Activated T-helper 1 cell treated with anti-CD3 and anti-CD28 coated beads, Interleukin-12 subunit alpha, Interleukin-12 subunit beta, Interleukin-2, Interleukin-4 antibody, amounts not matched to agents 30 ng/mL and 10 ng/mL and 1 ng/mL, durations not matched to agents 14 hours and 24 hours and 36 hours (primary cell): ENCODE data around the gene MED9. TPM values are rescaled to one million over a fixed set of nuclear protein-coding genes. Genes with fewer than 3 reads are reported as not detected.
"Not testable (repeated sequence)": the region's sequence is repeated elsewhere in the genome, so short reads cannot be mapped to it uniquely, and the experiment has no call there.

Experiments
- DNase-seq: peaks from one replicate; pipeline ENCODE4 v3.0.0; 2021; ENCODE audit warnings: low spot score
- H3K27ac Mint-ChIP-seq: one replicate; pipeline ENCODE4 v1.8.0; 2021; ENCODE audit warnings: mild to moderate bottlenecking, mixed read lengths
- H3K27me3 Mint-ChIP-seq: one replicate; pipeline ENCODE4 v1.8.0; 2022; ENCODE audit warnings: mild to moderate bottlenecking, moderate library complexity, mixed read lengths; ENCODE audit not compliant: insufficient read depth
- H3K36me3 Mint-ChIP-seq: one replicate; pipeline ENCODE4 v1.8.0; 2021; ENCODE audit warnings: low read depth, mixed read lengths
- H3K4me1 Mint-ChIP-seq: one replicate; pipeline ENCODE4 v1.8.0; 2021; ENCODE audit warnings: low read depth, mixed read lengths
- H3K4me3 Mint-ChIP-seq: one replicate; pipeline ENCODE4 v1.8.0; 2021; ENCODE audit warnings: mild to moderate bottlenecking, moderate library complexity, mixed read lengths
- H3K9me3 Mint-ChIP-seq: one replicate; pipeline ENCODE4 v1.8.0; 2021; ENCODE audit warnings: mixed read lengths
- intact Hi-C: fragments of 100-400 bp; cut with micrococcal nuclease; formaldehyde crosslinking; loops from one replicate; pipeline ENCODE4 v1.15.1; 2024
- total RNA-seq: library from RNA; stranded (reverse); gene quantifications from 2 replicates; pipeline ENCODE4 v1.2.3, GENCODE V29; 2022

MED9 gene
- total RNA-seq, 1 donor from 2014 or later = 15.2 TPM

- Mint-ChIP-seq H3K4me1 (peaks cover 65% of the 10 kb centered on the region), H3K9me3 (no peaks in the 10 kb centered on the region), H3K27ac (no peak overlapping the region), H3K4me3 (no peak overlapping the region), H3K27me3 (no peaks in the 10 kb centered on the region), H3K36me3 (peaks cover 28% of the 10 kb centered on the region)
- no peak for DNase-seq
- intact Hi-C loops = no loop called here
Observed at GRCh38 chr17:17481860-17482259, 5.1 kb downstream of the MED9 start.

DNA sequence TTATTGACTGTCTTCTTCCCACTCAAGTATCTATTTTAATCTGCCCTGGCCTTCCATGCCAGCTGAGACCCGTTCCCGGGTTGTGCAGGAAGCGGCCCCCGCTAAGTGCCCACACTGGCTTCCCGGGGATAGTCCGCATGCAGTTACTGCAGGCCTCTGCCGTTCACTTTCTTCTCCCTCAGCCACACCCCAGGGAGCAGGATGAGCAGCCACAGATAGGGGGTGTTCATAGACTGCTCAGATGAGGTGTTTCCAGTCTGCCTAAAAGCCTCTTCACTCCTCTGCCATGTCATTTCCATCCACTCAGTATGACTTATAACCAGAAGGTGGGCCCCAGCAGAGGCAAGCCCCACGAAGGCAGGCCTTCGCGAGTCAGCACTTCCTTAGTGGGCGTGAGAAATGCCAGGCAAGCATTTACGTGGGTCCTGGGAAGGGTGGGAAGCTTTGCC, 7.7 kb downstream of the MED9 start:
- DNase-seq = no peak
- Mint-ChIP-seq H3K4me3 (peak overlapping the region; percentile 57), H3K27me3 (no peaks in the 10 kb centered on the region), H3K27ac (peak overlapping the region; percentile 76), H3K4me1 (peaks cover 47% of the 10 kb centered on the region), H3K36me3 (peaks cover 34% of the 10 kb centered on the region), H3K9me3 (no peaks in the 10 kb centered on the region)
- intact Hi-C loops = loop anchor here (1.0 kb wide), 1 partner anchor 12 kb away; the partner anchor contains the start of gene RASD1

DNA sequence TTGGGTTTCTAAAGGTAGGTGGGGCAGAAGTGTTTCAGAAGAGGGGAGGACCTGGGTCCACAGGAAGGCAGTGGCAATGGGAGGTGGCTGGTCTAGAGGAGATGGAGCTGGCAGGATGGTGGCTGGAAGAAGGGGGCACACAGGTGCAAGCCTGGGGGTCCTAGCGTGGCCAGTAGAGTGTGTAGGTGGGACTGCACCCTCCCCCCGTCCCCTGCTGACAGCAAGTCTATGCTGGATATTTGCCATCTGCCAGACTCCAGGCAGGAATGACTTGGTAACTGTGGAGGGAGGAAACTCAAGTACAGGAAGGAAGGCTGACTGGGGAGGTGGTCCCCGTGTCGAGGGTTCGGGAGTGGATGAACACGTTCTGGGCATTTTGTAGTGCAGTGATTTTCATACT, 8.6 kb downstream of the MED9 start:
- Mint-ChIP-seq H3K36me3 (peaks cover 35% of the 10 kb centered on the region), H3K4me1 (peaks cover 45% of the 10 kb centered on the region), H3K27ac (peak overlapping the region; percentile 35), H3K4me3 (no peak overlapping the region), H3K9me3 (no peaks in the 10 kb centered on the region), H3K27me3 (no peaks in the 10 kb centered on the region)
- no peak for DNase-seq
- intact Hi-C loops = no loop called here

GRCh38 chr17:17486416-17486815, 9.6 kb downstream of the MED9 start:
- H3K27me3 Mint-ChIP-seq, H3K9me3 Mint-ChIP-seq, intact Hi-C loops, H3K27ac Mint-ChIP-seq, DNase-seq, H3K4me3 Mint-ChIP-seq: not testable (repeated sequence)
- Mint-ChIP-seq H3K4me1 (peaks cover 35% of the 10 kb centered on the region), H3K36me3 (peaks cover 34% of the 10 kb centered on the region)

GRCh38 chr17:17487998-17488397, 11.2 kb downstream of the MED9 start:
- Mint-ChIP-seq H3K4me3 (no peak overlapping the region), H3K27ac (no peak overlapping the region), H3K27me3 (no peaks in the 10 kb centered on the region), H3K36me3 (peaks cover 39% of the 10 kb centered on the region), H3K9me3 (no peaks in the 10 kb centered on the region), H3K4me1 (peaks cover 20% of the 10 kb centered on the region)
- intact Hi-C loops = no loop called here
- no peak for DNase-seq

DNA sequence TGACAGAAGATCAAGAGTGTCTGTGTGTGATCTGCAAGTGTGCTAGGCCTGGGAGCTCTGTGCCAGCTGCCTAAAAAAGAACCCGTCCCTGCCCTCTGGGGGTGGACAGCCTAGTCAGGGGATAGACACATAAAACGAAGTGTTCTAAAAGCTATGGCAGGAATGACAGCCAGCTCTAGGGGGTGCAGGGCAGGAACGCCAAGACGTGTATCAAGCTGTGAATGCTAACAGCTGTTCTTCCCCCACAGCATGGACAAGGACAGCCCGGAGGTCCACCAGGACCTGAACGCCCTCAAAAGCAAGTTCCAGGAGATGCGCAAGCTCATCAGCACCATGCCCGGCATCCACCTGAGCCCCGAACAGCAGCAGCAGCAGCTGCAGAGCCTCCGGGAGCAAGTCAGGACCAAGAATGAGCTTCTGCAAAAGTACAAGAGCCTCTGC, 14.3 kb downstream of the MED9 start:
- Mint-ChIP-seq H3K27ac (no peak overlapping the region), H3K36me3 (peaks cover 32% of the 10 kb centered on the region), H3K9me3 (no peaks in the 10 kb centered on the region), H3K27me3 (peaks cover 14% of the 10 kb centered on the region), H3K4me3 (no peak overlapping the region), H3K4me1 (peaks cover 13% of the 10 kb centered on the region)
- DNase-seq = no peak
- intact Hi-C loops = loop anchor here (10.0 kb wide), 2 partner anchors 484 to 544 kb away; partner anchors contain the start of genes ATPAF2, DRC3, GID4 and TOM1L2

DNA sequence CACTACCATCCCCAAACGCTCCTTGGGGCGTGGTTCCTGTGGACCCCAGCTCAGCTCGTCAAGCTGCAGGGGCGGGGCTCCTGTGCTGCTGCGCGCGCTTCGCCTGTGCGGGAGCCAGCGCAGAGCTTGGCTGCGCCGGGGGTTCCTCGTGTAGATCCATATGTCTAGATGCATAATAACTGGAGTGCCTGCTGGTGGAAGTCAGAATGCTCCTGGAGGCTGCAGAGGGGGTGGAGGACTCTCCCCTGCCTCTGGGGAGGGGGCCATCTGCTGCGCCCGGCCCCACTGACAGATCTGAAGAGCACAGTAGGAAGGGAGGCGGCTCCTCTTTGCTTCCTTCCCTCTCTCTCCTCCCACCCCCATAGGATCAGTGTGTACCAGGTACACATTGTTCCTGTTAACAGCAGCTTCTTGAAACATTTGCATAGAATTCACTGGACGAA, 14.8 kb downstream of the MED9 start:
- intact Hi-C loops = loop anchor here (10.0 kb wide), 2 partner anchors 483 to 543 kb away; partner anchors contain the start of genes ATPAF2, DRC3, GID4 and TOM1L2
- no peaks in the 10 kb centered on the region for H3K9me3 Mint-ChIP-seq
- H3K4me1 Mint-ChIP-seq = peaks cover 13% of the 10 kb centered on the region

GRCh38 chr17:17492085-17492484, 15.3 kb downstream of the MED9 start:
- Mint-ChIP-seq H3K36me3 (peaks cover 28% of the 10 kb centered on the region), H3K4me3 (no peak overlapping the region), H3K27ac (no peak overlapping the region), H3K27me3 (peaks cover 14% of the 10 kb centered on the region), H3K9me3 (no peaks in the 10 kb centered on the region), H3K4me1 (peaks cover 14% of the 10 kb centered on the region)
- DNase-seq = no peak
- intact Hi-C loops = loop anchor here (10.0 kb wide), 2 partner anchors 483 to 543 kb away; partner anchors contain the start of genes ATPAF2, DRC3, GID4 and TOM1L2

More for the DNA sequence above, 14.8 kb downstream of the MED9 start:
- no peak for DNase-seq
- Mint-ChIP-seq H3K27me3 (peaks cover 14% of the 10 kb centered on the region), H3K4me3 (no peak overlapping the region), H3K36me3 (peaks cover 32% of the 10 kb centered on the region), H3K27ac (no peak overlapping the region)

GRCh38 chr17:17492571-17492970, 15.8 kb downstream of the MED9 start:
- Mint-ChIP-seq H3K36me3 (peaks cover 24% of the 10 kb centered on the region), H3K4me1 (peaks cover 14% of the 10 kb centered on the region), H3K27ac (peak overlapping the region; percentile 27), H3K4me3 (no peak overlapping the region), H3K9me3 (no peaks in the 10 kb centered on the region), H3K27me3 (peaks cover 14% of the 10 kb centered on the region)
- DNase-seq = no peak
- intact Hi-C loops = loop anchor here (10.0 kb wide), 2 partner anchors 482 to 542 kb away; partner anchors contain the start of genes ATPAF2, DRC3, GID4 and TOM1L2

GRCh38 chr17:17493249-17493985, 16.6 kb downstream of the MED9 start:
- Mint-ChIP-seq H3K27me3 (peaks cover 14% of the 10 kb centered on the region), H3K36me3 (peaks cover 21% of the 10 kb centered on the region), H3K9me3 (no peaks in the 10 kb centered on the region), H3K4me3 (no peak overlapping the region), H3K4me1 (peaks cover 14% of the 10 kb centered on the region), H3K27ac (peak overlapping the region; percentile 40)
- no peak for DNase-seq
- intact Hi-C loops = loop anchor here (10.0 kb wide), 2 partner anchors 481 to 541 kb away; partner anchors contain the start of genes ATPAF2, DRC3, GID4 and TOM1L2

- H3K4me1 Mint-ChIP-seq = peaks cover 14% of the 10 kb centered on the region
- H3K27me3 Mint-ChIP-seq = peaks cover 14% of the 10 kb centered on the region
- H3K9me3 Mint-ChIP-seq = no peaks in the 10 kb centered on the region
- peaks cover 20% of the 10 kb centered on the region for H3K36me3 Mint-ChIP-seq
- DNase-seq = no peak
- intact Hi-C loops = loop anchor here (10.0 kb wide), 2 partner anchors 481 to 541 kb away; partner anchors contain the start of genes ATPAF2, DRC3, GID4 and TOM1L2
- no peak overlapping the region for H3K4me3 Mint-ChIP-seq
- H3K27ac Mint-ChIP-seq = no peak overlapping the region
Observed at GRCh38 chr17:17493986-17494466, 17.2 kb downstream of the MED9 start.

GRCh38 chr17:17494499-17494869, 17.7 kb downstream of the MED9 start:
- Mint-ChIP-seq H3K27me3 (peaks cover 14% of the 10 kb centered on the region), H3K4me1 (peaks cover 14% of the 10 kb centered on the region), H3K9me3 (no peaks in the 10 kb centered on the region), H3K27ac (no peak overlapping the region), H3K4me3 (peak overlapping the region; percentile 11), H3K36me3 (peaks cover 19% of the 10 kb centered on the region)
- intact Hi-C loops = loop anchor here (10.0 kb wide), 2 partner anchors 480 to 540 kb away; partner anchors contain the start of genes ATPAF2, DRC3, GID4 and TOM1L2
- DNase-seq = no peak
